HG03521 (cell line): ENCODE data around the gene ATRIP.

Source experiments
- ATAC-seq: cut with Tn5 transposase; IDR thresholded peaks from one replicate; pipeline ENCODE4 v1.9.1; 2021; ENCODE audit warnings: mild to moderate bottlenecking, moderate library complexity; ENCODE audit not compliant: unreplicated experiment

The ATRIP gene

DNA sequence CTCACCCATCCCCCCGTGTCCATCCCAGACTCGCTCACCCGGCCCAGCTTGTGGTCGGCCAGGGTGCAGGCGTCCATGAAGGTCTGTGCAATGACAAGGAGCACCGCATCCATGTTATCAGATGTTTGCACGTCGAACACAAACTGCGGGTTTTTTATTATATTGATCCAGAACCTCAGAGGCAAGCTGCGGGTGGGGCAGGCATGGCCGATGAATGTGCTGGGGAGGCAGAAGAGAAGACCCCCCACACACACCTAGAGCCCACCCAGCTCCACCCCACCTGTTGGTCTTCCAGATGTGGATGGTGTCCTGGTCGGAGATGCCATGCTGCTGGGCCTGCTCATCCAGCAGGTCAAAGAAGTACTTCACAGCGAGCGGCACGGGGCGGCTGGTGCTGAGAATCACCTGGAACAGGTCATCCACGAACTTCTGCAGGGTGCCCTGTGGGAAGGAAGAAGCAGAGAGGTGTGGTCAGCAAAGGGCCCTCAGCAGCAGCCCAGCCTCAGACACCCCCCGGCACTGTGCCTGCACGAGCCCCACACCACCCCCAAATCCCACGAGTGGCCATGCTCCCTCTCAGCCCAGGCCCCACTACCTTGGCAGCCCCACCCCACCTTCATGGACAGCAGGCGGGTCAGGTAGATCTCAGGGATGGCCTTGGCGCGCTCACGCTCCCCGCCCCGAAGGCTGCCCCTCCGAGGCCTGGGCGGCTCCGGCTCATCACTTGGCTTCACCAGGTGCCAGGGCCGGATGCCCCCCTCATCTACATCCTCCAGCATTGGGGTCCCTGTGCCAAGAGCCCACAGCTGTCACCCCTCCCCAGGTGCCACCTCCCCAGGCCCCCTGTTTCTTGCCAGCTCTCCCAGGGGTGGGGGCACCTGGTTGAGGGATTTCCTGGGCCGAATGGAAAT lies 37.0 kb upstream of the ATRIP start:
- no peak for ATAC-seq

DNA sequence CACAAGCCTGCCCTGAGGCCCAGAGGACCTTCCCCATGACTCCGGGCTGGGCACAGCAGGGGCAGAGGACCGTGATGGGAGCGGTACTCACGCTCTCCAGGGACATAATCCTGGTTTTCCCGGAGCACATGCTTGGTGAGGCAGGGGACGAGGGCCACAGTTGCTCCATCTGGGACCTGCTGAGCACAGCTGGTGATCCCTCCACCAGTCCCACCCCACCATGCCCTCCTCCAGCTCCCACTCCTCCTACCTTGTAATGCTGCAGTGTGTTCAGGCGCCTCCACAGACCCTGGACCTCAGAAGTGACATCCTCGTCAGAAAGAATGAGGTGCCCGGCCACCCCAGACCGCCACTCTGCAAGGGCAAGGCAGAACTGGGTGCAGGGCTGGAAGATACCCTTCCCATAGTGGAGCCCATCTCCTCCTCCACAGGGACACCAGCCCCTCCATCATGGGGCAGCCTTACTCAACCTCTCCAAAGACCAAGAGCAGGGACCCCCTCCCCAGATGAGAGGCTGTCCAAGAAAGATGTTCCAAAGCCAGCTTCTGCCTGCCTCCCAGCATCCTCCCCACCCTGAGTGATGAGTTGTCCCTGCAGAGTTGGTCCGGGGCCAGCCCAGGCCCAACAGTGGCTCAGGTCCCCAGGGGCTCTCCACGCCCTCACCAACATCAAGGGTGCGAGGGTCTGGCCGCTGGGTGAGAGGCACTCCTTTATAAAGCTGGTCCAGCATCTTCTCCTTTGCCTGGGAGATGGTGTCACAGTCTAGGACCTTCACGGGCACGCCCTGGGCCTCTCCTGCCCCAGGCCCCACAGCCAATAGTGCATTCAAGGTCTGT lies 36.1 kb upstream of the ATRIP start:
- ATAC-seq: no peak

DNA sequence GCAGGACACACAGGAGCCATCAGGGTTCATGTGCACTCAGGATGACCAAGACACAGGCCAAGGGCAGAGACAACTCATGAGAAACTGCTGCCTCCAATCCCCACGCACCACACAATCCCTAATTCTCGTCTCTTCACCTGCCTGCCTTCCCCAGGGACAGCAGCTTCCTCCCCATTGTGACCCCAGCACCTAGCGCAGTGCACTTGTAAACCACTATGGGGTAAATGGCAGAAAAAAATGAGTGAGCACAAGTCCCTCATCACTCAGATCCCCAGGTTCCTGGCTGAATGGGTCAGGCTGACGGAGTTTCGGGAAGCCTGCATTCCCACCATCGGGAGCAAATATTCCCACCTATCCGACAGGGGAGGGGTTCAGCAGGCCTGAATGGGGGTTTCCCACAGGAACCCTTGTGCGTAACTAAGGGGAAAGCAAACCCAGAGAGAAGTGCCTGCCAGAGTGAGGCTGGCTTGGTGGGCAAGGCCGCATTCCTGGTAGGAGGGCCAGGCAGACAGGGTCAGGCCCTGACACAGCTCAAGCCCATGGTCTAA lies 35.4 kb upstream of the ATRIP start:
- no peak for ATAC-seq

DNA sequence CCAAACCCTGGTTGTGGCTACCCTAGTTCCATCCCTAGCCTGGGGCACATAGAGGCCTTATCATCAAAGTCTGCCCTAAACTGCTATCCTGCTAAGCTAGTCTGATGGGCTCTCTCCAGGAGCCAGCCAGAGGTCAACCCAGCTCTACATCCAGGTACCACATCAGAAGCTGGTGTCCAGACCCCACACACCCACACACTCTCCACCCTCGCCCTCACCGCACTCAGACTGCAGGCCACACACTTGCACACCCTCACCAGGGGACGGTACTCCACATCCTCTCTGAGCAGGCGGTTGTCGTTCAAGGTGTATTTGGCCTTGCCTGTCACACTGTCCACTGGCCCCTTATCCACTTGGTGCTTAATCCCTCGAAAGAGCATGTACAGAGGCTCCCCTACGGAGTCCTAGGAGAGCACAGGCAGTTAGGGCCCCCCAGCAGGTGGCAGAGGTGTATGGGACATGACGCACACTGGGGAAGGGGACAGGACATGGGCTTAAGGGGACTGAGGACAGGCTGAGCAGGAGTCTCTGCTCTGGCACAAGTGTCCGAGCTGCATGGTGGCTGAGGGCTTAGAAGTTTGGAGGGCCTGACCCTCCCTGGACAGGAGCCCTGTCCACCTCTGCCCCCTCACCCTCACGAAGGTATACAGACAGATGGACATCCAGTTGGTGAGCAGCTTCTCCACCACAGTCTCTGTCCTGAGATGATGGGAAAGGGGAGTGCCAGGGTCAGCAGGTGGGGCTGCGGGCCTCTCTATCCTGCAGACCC lies 34.7 kb upstream of the ATRIP start:
- ATAC-seq: no peak

DNA sequence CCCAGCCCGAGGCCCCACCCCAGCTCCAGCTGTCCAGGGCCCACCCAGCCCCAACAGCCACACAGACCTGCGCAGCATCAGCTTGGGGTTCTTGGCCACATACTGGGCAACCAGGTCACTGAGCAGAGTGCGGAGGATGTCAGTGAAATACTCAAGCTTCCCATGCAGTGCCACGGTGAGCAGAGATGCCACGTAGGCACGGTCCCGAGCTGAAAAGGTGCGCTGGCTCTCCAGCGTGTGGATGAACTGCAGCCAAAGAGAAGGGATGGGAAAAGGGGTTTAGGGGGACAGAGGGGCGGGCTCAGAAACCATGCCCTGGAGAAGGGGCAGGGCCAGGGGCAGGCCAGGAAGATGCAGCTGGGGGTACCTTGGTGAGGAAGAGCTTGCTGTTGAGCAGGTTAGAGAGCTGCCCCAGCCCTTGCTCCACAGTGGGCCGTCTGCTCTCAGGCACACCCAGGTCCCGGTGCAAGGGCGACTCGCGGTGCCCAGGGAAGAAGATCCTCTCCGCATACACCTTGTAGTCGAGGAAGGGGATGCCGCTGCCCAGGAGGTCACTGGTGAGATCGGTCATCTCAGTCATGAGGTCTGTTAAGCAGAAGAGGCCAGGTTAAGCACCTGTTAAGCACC lies 34.0 kb upstream of the ATRIP start:
- no peak for ATAC-seq

DNA sequence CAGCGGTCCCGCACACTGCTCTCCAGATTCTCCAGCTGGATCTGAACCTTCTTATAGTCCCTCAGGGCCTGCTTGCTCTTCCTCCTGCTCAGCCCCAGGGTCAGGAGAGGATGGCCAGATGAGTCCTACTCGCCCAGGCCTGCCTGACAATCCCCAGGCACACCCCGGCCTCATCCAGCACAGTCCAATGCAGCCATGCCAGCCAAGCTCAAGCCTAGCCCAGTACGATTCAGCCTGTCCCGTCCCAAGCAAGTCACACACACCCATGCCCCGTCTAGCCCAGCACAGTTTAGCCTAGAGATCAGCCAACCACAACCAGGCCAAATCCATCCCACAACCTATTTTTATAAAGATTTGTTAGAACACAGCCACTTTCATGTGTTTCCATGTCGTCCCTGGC lies 33.5 kb upstream of the ATRIP start:
- ATAC-seq: no peak

DNA sequence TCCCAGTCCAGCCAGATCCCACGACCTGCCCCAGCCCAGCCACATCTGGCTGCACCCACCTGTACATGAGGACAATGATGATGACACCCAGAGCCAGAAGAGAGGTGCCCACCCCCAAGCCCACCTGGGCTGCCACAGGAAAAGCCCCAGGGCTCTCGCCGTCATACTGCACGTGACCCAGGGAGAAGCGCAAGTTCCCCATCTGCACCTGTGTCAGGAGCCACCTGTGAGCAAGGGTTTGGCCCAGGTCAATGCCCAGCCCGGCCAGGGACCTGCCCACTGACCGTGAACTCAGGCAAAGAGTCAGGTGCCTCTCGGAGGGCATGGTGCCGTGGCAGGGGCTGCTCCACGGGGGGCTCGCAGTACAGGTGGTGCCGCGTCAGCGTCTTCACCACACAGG lies 32.9 kb upstream of the ATRIP start:
- ATAC-seq: no peak

DNA sequence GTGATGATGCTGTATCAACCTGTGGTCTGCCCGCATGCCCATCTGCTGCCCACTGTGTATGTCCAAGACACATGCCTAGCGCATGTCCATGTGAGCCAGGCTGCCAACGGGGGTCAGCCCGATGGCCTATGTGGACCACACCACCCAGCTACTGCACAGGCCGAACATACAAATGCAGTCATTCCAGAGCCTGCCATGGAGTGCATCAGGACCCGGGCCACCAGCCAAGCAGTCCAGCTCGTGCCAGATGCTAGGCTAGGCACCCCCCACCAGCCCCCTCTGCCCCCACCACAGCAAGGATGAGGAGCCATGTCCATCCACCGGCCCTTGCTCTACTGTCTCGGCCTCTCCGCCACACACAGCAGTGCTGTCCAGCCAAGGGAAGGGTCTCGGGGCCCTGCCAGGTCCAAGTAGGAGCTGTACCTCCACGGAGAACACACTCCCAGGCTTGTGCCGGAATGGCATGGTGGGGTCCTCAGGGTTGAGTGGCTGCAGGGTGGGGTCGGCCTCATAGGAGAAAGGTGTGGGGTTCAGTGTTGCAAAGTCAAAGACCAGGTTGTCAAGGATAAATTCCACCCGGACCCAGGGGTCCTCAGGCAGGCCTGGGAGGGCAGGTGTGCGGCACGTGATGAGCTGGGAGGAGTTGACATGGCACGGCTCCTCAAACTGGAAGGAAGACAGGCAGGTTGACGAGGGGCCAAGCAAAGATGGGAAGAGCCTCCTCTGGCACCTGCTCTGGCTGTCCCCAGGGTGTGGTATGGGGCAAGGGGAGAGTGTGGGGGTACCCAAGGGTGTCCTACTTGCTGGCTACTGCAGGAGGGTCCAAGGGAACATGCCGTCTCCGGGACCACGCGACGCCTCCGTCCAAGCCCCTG lies 31.9 kb upstream of the ATRIP start:
- ATAC-seq: no peak

DNA sequence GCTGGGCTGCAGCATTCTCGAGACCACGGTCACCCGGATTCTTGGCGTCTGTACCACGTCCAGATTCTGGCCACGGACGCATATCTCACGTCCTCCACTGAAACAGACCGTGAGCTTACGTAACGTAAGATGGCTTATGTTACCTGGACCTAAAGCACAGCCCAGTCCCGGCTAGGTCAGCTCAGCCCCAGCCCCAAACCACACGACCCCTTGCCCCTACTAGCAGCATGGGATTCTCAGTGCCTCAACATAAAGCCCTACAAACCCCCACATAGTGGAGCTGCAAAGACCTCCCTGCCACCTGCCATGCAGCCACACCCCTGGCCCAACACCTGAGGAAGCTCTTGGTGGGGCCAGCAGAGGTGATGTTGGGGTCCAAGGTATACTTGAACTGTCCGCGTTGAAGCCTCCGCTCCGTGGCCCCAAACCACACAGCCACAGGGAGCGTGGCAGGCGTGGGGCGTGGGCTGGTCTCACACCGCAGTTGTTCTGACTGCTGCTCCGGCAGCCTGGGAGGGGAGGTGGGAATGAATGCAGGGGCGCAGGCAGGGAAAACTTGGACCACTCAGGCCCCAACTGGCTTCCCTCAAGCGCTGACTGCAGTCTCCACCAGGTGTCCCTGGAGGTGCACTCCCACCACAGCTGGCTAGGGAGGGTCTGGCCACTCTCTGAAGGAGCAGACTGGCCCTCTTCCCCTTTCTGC lies 31.1 kb upstream of the ATRIP start:
- ATAC-seq: no peak

DNA sequence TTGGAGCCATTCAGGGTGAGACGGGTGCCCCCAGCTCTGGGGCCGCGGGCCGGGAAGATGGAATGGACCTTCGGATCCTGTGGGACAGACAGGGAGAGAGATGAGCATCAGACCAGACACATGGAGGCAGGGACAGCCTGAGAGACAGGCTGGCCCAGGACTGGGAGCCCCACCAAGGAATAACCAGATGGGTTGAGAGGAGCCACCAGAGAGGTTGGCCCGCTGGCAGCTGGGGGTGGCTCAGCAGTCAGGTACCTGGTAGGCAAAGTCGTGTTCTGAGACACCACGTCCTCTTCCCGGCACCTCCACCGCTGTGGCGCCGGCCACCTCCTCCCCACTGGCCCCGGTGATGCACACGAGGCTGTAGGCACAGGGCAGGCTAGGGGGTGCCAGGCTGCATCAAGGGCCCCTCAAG lies 30.4 kb upstream of the ATRIP start:
- ATAC-seq: no peak

DNA sequence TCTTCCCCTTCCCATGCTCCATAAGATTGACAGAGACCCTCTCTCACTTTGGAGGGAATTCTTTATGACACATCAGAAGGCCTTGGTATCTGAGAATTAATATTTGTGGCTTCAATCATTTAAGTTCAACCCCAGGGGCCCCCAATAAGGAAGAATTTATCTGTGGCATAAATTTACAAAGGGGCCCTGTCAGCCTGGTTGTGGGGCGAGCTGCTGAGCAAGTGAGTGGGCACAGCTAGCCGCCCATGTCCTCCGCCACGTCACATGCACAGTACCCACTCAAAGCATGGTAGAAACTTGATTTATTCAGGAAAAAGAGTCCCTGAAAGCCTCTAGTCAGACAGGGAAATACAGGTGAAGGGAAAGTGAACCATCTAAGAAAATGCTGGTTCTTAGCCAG lies 30.0 kb upstream of the ATRIP start:
- ATAC-seq: no peak

DNA sequence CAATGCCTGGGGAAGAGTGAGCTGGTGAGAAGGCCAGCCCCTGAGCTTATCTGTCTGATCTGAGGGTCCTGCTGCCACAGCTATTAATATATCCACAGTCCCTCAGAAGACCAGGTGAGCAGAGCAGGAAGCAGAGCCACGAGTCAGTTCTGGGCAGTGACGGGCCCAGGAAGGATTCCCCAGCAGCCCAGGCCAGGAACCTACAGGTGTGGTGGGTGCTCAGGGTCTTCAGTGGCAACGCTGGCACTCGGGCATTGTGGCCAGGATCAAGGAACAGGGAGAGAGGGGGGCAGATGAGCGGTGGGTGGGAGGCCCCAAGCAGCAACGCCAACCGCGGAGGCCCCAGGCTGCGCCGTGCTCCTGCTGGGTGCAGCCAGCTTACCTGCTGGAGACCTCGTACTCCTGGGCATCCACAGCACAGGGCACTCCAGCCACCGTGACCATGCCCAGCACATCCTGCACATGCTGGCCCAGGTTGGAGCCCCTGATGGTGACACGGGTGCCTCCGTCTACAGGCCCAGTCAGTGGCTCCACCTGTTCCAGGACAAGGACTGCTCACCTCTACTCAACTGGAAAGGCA lies 28.9 kb upstream of the ATRIP start:
- ATAC-seq: no peak

DNA sequence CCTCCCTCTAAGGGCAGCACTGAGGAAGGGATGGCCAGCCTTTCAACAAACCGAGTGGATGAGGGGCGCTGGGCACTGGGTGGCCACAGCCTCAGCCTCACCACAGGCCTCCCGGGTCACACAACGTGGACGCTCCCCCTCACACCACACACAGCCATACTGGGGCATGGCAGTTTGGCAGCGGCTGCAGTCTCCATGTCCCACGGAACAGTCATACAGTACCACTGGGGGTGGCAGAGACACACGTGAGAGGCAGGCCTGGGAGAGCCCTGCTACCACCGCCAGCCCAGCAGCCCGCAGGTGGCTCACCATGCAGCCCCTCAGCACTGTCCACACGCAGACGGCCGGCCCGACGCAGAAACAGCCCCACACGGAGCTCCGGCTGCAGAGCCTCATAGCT lies 28.4 kb upstream of the ATRIP start:
- no peak for ATAC-seq

DNA sequence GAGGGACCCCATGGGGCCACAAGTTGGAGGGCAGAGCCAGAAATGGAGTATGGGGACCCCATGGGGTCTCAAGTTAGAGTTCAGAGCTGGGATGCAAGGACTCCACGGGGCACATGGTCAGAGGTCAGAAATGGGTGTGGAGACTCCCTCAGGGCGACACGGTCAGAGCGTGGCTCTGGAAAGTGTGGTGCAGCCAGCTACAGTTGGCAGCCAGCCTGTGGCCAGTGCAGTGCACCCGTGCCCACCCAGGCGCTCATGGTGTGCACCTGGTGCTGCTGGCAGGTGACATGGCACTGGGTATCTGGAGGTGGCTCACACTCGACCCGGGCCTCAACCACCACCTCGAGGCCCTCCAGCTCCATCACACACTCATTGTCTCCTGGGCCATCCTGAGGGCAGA lies 27.9 kb upstream of the ATRIP start:
- ATAC-seq: no peak

DNA sequence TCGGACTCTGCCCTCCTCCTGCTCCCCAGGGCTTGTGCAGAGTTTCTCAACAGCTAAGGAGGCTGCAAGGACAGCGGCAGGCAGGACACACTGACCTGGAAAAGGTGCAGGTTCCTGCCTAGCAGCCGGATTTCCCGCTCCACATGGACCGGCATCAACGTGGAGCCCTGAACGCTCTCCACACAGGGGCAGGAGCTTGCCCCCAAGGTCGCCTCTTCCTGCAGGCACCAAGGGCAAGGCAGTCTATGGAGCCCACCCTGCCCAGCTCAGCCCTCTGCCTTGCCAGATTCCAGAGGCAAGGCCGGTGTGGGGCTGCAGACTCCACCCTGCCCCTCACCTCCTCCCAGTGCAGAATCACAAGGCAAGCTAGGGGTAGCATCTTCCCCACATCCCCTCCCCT lies 27.4 kb upstream of the ATRIP start:
- ATAC-seq: no peak

DNA sequence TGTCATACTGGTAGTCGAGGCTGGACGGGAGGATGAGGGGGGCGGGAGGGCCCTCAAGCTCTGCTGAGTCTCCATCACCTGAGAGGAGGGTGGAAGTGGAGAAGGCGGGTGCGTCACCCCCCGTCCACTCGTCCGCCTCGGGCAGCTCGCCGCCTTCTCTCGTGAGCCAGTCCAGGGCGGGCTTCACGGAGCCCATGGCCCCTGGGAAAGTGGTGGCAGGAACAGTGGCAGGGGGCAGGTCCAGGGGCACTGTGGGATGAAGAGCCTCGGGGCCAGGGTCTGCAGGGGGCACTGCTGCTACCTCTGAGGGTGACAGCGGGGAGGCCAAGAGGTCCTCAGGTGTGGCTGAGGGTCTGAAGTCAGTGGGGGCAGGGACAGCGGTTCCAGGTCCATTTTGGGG lies 26.9 kb upstream of the ATRIP start:
- ATAC-seq: no peak

DNA sequence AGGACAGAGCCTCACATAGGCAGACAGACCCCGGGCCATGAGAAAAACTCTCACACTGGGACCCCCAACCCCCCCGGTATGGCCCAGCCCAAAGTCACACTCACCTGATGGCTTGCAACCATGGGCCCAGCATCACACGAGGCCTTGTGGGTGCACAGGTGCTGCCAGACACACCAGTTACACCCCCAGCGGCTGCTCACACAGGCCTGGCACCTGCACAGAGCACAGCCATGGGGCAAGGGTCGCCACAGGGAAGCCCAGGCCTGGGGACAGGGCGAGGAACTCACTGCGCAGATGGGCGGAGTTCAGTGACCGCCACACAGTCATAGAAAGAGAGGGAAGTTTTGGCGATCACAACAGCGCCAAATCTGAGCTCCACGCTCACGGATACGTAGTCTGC lies 26.0 kb upstream of the ATRIP start:
- ATAC-seq: no peak

DNA sequence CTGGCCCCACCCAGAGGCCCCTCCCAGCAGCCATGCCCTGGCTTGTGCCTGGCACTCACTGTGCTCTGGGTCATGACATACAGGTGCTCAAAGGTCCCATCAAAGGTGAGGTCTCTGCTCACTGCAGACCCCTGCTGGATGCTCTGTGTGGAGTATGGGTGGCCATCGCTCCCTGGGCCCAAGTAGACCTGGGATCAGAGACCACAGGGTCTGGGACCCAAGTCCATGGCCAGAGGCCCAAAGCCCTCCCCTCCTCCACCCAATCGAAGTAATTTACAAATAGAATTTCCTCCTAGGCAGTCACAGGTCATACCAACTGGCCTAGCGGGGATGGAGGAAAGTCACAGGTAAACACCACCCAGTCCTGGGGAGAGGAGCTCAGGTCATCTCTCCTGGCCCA lies 24.3 kb upstream of the ATRIP start:
- ATAC-seq: no peak

DNA sequence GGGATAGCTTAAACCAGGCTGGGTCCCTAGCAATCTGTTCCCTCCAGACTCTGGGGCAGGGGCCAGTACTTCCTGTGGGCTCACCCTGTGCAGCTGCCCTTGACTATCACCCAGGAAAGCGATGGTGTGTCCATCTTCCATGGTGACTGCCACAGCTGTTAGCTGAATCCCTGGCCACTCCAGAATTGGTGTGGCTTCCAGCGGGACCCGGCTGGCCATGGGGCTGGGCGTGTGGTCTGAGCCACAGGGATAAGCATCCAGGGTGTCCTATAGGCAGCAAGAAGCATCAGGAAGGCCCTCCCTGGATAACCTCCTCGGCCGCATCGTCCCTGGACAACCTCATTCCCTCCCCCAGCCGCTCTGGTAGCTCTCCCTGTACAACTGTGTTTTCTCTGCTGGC lies 23.9 kb upstream of the ATRIP start:
- no peak for ATAC-seq
